HG03575 (cell line): ENCODE measurements around the gene GADD45B.

Experiments used
- ATAC-seq: cut with Tn5 transposase; IDR thresholded peaks from one replicate; pipeline ENCODE4 v1.9.1; 2021; ENCODE audit not compliant: unreplicated experiment, insufficient number of reproducible peaks, low FRiP score; ENCODE audit errors: extremely low read depth

The GADD45B gene, protein sequence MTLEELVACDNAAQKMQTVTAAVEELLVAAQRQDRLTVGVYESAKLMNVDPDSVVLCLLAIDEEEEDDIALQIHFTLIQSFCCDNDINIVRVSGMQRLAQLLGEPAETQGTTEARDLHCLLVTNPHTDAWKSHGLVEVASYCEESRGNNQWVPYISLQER

DNA sequence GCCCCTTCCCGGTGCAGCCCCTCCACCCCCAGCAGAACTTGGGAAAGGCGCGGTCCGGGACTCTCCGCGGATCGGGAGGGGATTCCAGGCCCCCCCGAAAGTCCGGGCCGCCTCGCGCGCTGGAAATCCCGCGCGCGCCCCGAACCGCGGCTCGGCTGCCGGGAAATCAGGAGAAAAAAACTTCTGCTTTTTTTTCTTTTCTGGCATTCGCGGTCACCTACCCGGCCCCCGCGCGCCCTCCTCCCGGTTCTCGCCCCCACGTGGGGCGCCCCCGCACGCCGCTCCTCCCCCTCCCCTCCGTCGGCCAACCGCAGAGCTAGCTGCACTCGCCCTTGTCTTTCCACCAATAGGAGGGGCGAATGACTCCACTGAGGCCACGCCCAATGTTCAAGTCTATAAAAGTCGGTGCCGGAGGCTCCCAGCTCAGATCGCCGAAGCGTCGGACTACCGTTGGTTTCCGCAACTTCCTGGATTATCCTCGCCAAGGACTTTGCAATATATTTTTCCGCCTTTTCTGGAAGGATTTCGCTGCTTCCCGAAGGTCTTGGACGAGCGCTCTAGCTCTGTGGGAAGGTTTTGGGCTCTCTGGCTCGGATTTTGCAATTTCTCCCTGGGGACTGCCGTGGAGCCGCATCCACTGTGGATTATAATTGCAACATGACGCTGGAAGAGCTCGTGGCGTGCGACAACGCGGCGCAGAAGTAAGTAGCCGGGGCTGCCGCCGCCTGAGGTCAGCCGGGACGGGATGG, at the start of gene GADD45B:
TSS of gene GADD45B (plus strand) at position 426 of the 749 bp plus-strand sequence. CDS start at position 658, 232 bp downstream.
- no peak for ATAC-seq

DNA sequence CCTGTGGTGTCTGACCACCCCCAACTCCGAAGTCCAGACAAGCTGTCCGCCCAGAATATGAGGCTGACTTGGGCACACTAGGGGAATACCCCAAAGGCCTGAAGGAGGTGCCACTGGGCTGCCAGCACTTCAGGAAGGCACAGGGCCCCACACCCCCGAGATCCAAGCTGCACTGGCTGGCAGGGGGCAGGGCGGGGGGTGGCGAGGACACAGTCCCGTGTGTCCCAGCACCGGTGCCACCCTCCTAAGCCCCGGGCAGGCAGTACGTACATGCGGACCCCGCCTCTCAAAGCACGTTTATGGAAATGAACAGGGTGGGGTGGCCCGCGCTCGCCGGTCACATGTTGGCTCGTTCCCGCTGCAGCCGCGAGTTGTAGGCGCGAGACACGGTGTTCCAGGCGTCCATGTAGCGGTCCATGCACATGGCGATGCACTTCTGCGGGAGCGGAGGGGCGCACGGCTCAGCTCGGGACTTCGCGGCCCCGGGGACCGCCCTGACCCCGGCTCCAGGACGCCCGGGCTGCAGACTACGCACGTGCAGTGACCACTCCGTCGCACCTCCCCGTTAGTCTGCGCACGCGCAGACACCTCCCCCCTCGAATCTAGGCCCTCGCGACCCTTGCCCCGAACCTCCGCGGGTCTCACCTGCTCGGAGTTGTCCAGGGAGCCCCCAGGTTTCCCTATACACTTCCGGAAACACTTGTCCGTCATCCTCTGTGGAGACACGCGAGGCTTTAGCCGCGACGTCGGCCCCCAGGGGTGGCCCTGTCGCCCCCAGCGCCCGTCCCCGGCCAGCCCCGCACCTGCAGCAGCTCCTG, 49.1 kb upstream of the GADD45B start:
- ATAC-seq = no peak

DNA sequence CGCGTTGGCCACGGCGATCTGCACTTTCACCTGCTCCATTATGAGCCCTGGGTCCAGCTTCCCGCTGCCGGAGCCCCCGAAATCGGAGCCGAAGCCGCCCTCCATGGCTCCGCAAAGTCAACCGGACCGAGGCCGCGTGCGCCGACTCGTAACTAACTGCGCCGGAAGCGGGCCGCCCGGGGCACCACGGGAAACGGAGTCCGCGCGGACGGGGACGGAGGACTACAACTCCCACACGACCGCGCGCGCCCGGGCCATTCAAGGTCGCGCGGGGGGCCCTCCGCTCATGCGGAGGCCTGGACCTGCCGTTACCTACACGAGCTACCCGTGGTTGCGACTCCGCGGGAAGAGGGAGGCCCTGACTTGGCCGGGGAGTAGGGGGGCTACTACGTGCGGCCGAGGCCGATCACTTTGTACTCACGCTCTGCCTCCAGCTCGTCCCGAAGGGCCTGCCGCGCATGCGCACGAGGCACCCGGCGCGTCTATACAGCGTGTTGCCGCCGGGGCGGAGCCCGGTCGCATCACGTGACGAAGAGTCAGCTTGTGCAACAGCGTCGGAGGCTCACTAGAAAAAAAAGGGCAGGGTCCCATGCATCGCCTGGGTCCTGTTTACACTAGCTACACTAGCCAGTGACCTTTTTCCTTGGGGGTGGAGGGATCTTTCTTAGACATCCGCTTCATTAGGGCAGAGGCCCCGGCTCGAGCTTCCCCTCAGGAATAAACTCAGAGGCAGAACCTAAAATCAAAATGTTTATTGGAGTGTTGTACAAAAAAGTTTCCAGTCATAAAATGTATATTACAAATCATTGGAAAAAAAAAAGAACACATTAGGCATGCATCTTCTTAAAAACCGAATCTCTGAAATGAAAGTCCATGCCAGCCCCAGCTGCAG, 48.3 kb upstream of the GADD45B start, which contains the start of gene TIMM13:
TSS of gene TIMM13 (minus strand) at position 158 of the 892 bp plus-strand sequence. CDS start at position 105, 53 bp downstream.
- no peak for ATAC-seq

DNA sequence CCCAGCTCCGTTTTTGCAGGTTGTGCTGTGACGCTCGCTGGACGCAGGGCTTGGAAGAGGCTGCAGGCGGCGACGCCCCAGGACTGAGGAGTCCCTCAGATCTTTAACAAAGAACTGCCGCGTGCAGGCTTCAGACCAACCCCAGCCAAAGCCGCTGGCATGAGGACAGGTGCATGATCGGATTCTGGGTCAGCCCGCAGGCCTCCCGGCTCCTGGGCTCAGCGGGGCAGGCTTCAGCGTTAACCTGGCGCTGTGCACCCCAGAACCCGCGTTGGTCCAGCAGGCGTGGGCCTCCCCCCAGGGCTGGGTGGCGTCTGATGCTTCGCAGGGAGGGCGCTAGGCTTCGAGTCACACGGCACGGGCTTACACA, 47.6 kb upstream of the GADD45B start:
- ATAC-seq = no peak

DNA sequence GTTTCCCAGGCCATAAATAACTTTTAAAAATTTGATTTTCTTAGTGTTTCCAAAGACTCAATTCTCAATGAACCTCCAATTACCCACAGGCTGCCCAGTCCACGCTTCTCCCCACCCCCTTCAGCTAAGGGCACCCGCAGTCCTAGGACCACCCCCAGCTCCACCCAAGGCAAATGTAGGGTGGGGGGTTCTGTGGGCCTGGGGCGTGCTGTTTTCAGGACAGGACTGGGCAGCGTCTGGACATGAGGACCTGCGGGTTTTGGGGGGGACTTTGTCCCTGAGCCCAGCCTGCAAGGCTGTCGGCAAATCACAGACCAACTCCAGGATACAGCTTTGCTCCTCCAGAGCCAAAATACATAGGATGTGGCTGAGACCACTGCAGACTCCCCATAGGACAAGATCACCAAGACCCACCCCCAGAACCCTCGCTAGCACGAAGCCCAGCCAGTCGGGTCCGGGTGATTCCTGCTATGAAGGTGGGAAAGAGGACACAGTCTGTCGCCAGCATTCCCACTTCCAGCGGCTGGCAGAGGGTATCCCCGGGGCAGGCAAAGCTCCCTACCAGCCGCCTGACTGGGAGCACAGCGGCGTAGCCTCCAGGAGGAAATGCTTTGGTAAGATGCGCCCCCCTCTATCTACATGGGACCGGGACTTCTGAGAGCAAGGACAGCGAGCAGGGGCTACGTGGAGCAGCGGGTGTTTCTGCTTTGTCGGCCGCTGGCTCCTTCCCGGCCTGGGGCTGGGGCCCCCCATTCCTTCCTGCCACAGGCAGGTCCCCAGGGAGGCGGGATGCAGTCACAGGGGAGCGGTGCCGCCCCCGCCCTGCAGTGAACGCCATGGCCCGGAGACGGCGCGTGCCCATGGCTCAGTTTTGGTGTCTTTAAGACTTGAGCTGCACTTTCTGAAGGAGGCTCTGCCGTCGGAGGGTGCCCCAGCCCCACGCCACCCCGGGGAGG, 46.9 kb upstream of the GADD45B start:
- ATAC-seq = no peak

DNA sequence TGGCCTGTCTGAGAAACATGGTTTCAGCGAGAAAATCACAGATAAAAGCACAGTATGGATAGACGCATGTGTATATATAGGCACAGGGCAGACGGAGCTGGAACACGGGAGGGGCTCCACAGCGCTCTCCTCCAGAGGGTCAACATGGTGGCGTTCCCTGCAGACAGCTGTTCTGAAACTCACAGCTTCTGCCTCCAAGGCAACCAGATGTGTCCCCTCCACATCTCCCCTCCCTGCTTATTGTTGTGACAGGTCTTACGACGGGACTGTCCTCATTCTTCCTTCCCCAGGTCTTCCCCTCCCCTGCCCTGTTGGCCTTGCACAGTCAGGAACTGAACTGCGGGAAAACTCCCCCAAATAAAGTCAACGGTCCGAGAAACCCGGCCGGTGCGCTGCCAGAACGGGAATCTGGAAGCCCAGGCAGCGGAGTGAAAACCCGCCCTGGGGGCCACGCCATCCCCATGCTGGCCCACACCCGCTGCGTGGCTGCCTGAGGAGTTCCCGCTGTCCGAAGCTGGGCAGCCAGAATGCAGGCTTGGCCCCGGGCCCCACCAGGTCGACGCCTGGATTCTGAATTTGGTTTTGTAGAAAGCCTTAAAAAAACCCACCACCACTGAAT, 45.9 kb upstream of the GADD45B start:
- no peak for ATAC-seq

DNA sequence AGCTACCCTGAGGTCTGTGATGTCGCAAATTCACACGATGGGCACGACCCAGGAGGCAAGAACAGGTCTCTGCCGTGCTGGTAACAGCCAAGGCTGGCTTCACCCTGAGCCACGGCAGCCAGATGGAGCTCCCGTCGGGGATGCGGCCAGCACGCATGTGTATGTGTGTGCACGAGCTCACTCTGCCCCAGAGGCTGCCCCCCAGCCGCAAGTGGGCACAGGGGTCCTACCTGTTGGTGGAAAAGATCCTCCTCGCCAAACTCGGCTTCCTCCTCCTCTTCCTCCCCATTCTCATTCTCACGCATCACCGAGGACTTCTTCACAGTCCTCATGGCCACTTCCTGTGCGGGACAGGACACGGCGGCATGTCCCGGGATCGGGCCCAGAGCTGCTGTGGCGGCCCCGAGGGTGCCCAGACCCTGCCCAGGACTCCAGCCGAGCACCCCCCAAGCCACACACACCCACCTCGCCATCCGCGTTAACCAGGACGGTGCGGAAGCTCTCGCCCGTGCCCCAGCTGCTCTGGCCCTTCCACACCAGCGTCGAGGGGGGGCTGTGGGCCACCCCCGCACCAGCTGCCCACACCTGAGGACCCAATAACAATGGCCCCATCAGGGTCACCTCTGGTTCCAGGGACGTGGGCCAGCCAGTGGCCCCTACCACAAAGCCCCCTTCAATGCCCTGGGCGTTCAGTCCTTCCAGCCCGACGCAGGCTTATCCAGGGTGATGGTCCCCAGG, 44.4 kb upstream of the GADD45B start:
- ATAC-seq = no peak

DNA sequence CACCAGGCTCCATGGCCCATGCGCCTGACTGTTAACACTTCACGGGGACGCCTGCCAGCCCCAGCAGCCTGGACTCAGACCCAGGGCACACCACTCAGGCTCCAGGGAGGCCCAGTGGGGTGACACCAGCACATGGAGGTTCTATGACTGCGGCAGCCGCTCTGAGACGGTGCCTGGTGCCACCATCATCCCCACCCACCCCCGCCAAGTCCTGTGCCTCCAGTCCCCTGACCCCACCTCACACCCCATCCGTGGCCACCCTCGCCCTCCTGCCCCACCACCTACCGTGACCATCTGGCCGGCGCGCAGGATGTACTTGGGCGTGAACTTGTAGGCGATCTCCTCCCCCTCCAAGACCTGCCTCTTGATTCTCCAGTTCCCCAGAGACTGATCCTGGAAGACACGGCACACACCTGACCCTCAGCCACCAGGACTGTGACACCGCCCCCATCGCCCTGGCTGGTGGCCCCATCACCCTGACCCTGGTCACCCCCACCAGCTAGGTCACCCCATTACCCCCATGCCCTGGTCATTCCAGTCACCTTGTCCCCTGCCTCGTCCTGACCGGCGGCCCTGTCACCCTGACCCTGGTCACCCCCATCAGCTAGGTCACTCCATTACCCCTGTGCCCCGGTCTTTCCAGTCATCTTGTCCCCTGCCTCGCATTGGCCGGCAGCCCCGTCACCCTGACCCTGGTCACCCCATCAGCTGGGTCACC, 43.6 kb upstream of the GADD45B start:
- ATAC-seq = no peak

DNA sequence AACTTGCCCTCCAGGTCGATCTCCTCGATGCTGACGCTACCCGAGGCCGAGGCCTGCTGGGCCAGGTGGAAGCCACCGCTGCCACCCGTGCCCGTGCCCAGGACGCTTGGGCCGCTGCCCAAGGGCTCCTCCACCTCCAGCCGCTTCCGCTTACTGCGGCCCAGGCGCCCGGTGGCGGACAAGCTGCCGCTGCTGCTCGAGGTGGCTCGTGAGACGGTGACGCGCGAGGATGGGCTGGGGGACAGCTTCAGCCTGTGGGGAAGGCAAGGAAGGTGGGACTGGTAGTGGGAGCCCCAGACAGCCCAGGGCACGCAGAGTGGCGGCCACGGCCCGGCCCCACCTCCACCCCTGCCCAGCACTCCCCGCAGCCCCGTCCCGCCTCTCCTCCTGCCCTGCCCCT, 42.1 kb upstream of the GADD45B start:
- ATAC-seq = no peak

DNA sequence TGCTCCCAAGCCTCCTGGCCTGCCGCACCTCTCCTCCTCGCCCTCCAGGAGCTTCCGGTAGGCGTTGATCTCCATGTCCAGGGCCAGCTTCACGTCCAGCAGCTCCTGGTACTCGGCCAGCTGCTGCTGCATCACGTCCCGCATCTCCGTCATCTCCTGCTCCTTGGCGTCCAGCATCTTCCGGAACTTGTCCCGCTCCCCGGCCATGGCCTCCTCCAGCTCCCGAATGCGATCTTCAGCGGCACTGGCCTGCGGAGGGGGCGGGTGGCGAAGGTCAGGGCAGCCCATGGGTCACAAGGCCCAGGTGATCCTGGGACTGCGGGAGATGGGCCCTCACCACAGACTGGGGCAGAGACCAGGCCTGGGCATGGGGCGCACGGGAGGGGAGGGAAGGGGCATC, 41.7 kb upstream of the GADD45B start:
- ATAC-seq = no peak

DNA sequence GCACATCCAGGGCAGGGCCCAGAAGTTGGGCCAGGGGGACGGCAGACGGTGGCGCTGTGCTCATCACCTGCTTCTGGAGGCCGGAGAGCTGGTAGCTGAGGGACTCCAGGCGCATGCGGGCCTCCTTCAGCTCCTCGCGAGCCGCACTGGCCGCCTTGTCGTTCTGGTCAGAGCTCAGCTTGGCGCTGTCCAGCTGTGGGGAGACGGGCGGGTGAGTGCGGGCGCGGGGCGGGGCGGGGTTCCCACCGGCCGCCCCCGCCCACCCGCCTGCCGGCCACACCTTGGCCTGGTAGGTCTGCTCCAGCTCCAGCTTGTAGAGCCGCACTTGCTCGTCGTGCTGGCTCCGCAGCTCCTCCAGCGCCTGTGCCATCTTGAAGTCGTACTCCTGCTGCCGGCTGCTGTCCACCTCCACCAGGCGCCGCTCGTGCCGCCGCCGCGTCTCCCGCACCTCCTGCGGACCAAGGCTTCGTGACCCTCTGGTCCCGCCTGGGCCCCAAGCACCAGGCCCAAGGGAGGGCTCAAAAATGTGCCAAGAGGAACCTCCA, 41.1 kb upstream of the GADD45B start:
- no peak for ATAC-seq

DNA sequence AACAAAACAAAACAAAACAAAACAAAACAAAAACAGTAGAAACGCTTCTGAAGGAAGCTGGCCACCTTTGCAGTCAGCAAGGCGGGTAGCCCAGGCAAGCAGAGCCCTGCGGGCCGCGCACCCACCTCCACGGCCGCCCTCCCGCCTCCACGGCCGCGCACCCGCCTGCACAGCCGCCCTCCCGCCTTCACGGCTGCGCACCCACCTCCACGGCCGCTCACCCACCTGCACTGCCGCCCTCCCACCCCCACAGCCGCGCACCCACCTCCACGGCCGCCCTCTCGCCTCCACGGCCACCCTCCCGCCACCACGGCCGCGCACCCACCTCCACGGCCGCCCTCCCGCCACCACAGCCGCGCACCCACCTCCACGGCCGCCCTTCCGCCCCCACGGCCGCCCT, 39.5 kb upstream of the GADD45B start:
- ATAC-seq = no peak

DNA sequence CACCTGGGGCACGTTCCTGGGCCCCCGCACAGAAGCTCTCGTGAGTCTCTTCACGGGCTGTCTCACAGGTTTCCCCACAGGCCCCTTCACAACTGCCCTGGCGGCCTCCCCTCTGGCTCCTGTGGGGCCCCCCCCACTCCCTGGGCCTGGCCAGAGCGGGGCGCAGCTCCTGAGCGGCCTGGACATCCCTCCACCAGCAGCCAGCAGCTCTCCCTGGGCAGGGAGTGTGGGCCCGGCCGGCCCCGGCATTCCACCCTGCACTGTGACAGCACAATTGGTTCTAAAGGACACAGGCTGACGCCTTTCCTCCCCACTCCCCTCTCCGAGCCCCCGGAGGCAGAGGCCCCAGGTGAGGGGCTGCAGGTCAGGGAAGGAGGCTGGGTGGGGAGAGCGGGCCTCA, 39.0 kb upstream of the GADD45B start:
- ATAC-seq = no peak

DNA sequence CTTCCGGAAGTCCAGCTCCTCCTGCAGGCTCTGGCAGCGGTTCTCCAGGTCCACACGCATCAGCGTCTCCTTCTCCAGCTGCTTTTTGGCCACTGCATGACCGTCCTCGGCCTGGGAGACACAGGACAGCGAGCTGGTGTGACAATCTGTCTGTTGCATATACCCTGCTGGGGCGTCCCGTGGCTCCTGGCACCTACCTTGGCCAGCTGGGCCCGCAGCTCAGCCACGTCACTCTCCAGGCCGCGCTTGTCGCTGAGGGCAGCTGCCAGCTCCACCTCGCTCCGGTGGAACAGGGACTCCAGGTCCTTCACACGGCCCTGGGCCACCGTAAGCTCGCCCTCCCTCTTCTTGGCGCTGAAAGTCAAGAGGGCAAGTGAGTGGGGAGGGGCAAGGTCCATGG, 37.7 kb upstream of the GADD45B start:
- ATAC-seq = no peak

DNA sequence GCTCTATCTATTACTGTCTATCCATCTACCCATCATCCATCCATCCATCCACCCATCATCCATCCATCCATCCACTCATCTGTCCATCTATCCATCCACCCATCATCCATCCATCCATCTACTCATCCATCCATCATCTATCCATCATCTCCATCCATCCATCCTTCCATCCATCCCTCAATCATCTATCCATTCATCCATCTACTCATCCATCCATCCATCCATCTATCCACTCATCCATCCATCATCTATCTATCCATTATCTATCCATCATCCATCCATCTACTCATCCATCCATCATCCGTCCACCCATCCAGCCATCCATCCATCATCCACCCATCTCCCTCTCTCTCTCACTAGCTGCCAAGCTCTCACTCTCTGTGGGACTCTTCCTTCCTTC, 35.4 kb upstream of the GADD45B start:
- no peak for ATAC-seq

DNA sequence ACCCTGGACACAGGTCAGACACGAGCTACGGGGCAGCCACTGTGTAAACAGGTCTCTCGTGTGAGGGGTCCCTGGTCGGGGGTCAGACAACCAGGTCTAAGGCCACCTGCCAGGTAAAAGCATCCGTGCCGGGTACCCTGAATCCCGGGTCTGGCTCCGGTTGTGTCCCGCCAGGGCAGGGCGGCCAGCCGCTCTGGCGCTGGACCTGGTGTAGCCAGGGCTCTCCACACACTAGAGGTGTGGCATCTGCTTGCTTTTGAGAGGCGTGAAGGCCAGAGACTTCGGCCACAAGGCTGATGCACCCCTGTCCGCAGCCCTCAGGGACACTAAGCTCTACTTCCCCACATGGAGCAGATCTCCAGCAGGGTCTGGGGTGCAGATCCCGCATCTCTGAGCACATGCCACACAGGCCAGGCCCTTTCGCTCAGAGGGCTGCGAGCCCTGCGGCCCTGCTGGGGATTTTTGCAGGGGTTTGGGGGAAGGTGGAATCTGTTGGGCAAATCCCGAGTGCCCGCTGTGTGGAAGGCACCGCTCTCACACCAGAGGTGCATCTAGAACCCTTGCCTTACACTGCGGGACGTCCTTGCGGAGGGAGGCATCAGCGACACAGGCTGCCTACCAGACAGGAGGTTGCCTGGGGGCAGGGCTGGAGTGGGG, 34.7 kb upstream of the GADD45B start:
- ATAC-seq = no peak
